HG02571 (cell line): ENCODE data around the gene RDM1.

Experiments used
- ATAC-seq: cut with Tn5 transposase; IDR thresholded peaks from one replicate; pipeline ENCODE4 v1.9.1; 2021; ENCODE audit warnings: mild to moderate bottlenecking, moderate library complexity; ENCODE audit not compliant: unreplicated experiment

Gene RDM1

DNA sequence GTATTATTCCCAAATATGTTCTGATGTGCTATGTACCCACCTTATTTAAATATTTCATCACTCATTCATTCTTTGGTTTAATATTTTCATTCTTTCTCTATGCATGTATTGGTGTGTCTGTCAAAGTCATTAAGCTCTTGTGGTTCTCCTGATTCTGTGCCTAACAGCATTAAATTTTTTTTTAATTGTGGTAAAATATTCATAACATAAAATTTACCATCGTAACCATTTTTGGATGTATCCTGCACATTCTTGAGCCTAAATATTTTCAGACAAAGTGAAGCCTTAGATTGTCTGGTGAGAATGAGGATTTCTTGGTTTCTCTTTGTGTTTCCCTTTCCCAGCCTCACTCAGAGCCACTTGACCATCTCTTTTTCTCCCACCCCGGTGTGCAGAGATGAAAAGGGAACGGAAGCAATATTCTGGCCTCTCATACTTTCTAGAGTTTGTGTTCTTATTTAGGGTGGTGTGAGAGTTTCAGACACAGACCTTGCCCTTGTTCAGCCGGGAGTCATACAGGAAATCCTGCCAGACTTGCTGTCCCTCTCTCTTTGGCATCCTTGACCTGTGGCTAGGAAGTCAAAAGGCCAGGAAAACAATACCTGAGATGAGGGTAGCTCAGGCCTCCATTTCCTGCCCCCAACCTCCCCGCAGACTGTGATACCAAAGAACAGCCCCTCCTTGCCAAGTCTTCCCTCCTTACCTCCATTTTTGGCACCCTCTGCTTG, 55.3 kb downstream of the RDM1 start:
- no peak for ATAC-seq

DNA sequence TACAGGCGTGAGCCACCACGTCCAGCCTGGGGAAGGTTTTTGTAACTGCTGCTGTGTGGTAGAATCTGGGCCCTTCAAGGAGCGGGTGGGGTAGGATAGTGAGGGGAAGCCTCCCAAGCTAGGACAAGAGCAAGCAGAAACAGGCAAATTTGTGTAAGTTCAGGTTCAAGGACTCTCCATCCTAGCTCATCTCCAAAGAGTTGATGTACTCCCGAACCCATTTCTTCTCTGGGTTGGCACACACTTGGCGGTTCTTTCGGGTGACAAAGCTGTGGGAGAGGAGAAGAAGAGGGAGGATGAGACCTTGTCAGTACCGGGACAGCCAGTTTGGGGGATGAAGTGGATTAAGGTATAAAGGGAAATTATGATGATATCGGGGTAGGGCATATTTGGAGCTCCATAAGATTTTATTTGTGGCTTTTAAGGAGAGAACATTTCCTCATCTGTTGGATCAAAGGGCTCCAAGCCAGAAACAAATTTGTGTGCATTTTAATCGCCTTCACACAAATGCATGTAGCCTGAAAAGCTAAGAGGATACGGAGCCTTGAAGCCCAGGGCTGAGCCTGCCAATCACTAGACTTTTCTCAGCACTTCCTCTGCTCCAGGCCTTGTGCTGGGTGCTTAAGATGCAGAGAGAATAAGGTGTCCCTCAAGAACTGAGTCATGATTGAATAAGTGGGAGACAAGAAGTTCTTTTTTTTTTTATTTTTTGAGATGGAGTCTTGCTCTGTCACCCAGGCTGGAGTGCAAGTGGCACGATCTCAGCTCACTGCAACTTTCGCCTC, 58.2 kb downstream of the RDM1 start:
- no peak for ATAC-seq

DNA sequence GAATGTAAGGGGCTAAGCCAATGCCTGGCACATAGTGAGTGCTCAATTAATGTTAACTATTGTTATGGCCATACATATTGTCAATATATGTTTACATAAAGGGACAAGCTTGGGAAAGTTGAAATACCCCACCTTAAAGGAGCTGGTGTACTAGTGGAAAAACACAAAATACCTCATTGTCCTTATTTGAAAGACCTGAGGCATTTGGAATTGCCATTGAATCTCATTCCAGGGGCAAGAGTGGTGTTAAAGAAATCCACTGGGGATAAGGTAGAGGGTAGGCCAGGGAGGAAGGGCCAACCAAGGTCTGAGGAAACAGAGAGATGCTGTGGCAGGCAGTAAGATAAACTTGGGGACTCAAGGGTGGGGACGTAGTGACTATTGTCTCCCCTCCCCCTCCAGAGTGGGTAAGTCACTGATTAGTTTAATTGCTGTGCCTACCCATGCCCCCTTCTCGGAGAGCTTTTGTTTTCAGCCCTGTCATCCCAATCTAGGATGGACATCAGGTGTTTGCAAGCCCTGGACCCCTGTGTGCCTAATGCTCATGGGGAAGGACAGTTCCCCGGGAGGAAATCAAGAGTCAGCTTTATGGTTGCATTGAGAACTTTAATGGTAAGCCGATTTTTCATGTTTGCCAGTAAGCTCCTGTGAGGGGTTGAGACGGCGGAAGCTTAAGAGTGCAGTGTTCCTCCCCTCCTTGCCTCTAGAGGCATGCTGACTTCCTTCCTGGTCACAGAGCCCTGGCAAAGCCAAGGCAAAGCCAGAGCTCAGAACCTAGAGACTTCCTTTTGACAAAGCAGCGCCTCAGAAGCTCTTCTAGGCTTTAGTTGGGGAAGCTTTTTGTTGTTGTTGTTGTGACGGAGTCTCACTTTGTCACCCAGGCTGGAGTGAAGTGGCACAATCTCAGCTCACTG, 59.4 kb downstream of the RDM1 start:
- ATAC-seq, result no peak

DNA sequence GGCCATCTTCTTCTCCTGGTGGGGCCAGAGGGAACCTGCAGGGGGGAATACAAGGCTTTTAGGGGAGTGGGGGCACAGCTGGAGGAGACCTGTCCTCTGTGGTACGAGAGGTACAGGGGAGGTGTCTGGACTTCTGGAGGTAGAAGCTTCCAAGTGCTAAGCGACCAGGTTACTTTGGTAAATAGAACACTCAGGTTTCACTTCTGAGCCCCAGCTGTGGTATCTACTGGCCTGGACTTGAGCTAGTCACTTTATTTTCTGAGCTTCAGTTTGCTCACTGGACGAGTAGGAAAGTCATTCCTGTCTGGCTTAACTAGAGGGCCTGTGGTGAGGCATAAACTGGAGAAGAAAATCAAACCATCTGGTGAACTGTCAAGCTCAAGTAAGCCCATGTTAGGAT, 61.8 kb downstream of the RDM1 start, which contains the start of gene HEATR9:
HEATR9 (minus strand) TSS at position 155 of the 400 bp plus-strand sequence; CDS start at position 6, 149 bp downstream.
- no peak for ATAC-seq
